SK-N-SH treated with all-trans-retinoic acid at 6 μM for 48 hours (cell line): Measurements from ENCODE around the gene GPC6.

Source experiments
- ATAC-seq: fragments of 200-7000 bp; cut with Tn5 transposase; 3 replicates; pipeline ENCODE4 v1.9.1; 2020; ENCODE audit warnings: mild to moderate bottlenecking, moderate library complexity
- BACH2 ChIP-seq: fragments of 250-450 bp; sonication (Bioruptor Pico); IDR thresholded peaks from 2 replicates; pipeline ENCODE4 v1.9.0; 2021; ENCODE audit warnings: mild to moderate bottlenecking, borderline replicate concordance
- CREB5 ChIP-seq: fragments of 250-450 bp; sonication (Bioruptor Pico); IDR thresholded peaks from 2 replicates; pipeline ENCODE4 v1.5.1; 2020; ENCODE audit warnings: low read depth, mild to moderate bottlenecking, moderate library complexity
- CSDC2 ChIP-seq: fragments of 250-450 bp; sonication (Bioruptor Pico); IDR thresholded peaks from 2 replicates; pipeline ENCODE4 v1.5.0; 2020; ENCODE audit warnings: mild to moderate bottlenecking, moderate library complexity
- CSRNP3 ChIP-seq: fragments of 250-450 bp; sonication (Bioruptor Pico); IDR thresholded peaks from 2 replicates; pipeline ENCODE4 v1.5.1; 2021; ENCODE audit warnings: mild to moderate bottlenecking, moderate library complexity
- ESRRG ChIP-seq: fragments of 250-450 bp; sonication (Bioruptor Pico); IDR thresholded peaks from 2 replicates; pipeline ENCODE4 v1.6.1; 2021; ENCODE audit warnings: mild to moderate bottlenecking
- GLIS3 ChIP-seq: fragments of 250-450 bp; sonication (Bioruptor Pico); IDR thresholded peaks from 2 replicates; pipeline ENCODE4 v1.5.0; 2020; ENCODE audit warnings: mild to moderate bottlenecking, moderate library complexity
- OSR1 ChIP-seq: fragments of 250-450 bp; sonication (Bioruptor Pico); IDR thresholded peaks from 2 replicates; pipeline ENCODE4 v1.8.0; 2022; ENCODE audit warnings: moderate library complexity, mild to moderate bottlenecking, inconsistent platforms
- PATZ1 ChIP-seq: fragments of 250-450 bp; sonication (Bioruptor Pico); IDR thresholded peaks from 2 replicates; pipeline ENCODE4 v1.8.0; 2020; ENCODE audit warnings: mild to moderate bottlenecking, moderate library complexity, borderline replicate concordance
- POU6F1 ChIP-seq: fragments of 250-450 bp; sonication (Bioruptor Pico); IDR thresholded peaks from 2 replicates; pipeline ENCODE4 v1.8.0; 2021; ENCODE audit warnings: low read depth, mild to moderate bottlenecking, moderate library complexity, borderline replicate concordance
- PPARA ChIP-seq: fragments of 250-450 bp; sonication (Bioruptor Pico); IDR thresholded peaks from 2 replicates; pipeline ENCODE4 v1.5.0; 2020; ENCODE audit warnings: mild to moderate bottlenecking, borderline replicate concordance
- SNAI2 ChIP-seq: fragments of 250-450 bp; sonication (Bioruptor Pico); IDR thresholded peaks from 2 replicates; pipeline ENCODE4 v1.5.0; 2020; ENCODE audit warnings: mild to moderate bottlenecking, moderate library complexity
- TCF4 ChIP-seq: fragments of 250-450 bp; sonication (Bioruptor Pico); IDR thresholded peaks from 2 replicates; pipeline ENCODE4 v1.8.0; 2021; ENCODE audit warnings: mild to moderate bottlenecking, moderate library complexity, borderline replicate concordance
- TOX ChIP-seq: fragments of 250-450 bp; sonication (Bioruptor Pico); IDR thresholded peaks from 2 replicates; pipeline ENCODE4 v1.8.0; 2021; ENCODE audit warnings: mild to moderate bottlenecking, moderate library complexity, borderline replicate concordance
- TSHZ2 ChIP-seq: fragments of 250-450 bp; sonication (Bioruptor Pico); IDR thresholded peaks from 2 replicates; pipeline ENCODE4 v1.5.0; 2020; ENCODE audit warnings: mild to moderate bottlenecking, moderate library complexity
- ZC3H10 ChIP-seq: fragments of 250-450 bp; sonication (Bioruptor Pico); IDR thresholded peaks from 2 replicates; pipeline ENCODE4 v1.5.1; 2021; ENCODE audit warnings: mild to moderate bottlenecking, moderate library complexity
- ZFP3 ChIP-seq: fragments of 250-450 bp; sonication (Bioruptor Pico); IDR thresholded peaks from 2 replicates; pipeline ENCODE4 v1.5.0; 2020; ENCODE audit warnings: mild to moderate bottlenecking, moderate library complexity
- ZNF70 ChIP-seq: fragments of 450-650 bp; formaldehyde crosslinking; IDR thresholded peaks from 2 replicates; pipeline ENCODE4 v1.5.0; 2020; ENCODE audit warnings: mild to moderate bottlenecking, moderate library complexity
- ZNF8 ChIP-seq: fragments of 450-650 bp; formaldehyde crosslinking; IDR thresholded peaks from 2 replicates; pipeline ENCODE4 v1.5.0; 2020; ENCODE audit warnings: mild to moderate bottlenecking, moderate library complexity

The GPC6 gene

GRCh38 chr13:93800342-93800741, 573.7 kb downstream of the GPC6 start:
- ATAC-seq, result no peak
- no peak for TF ChIP-seq GLIS3 (CRISPR knock-in tag)
- no peak for TF ChIP-seq ESRRG (CRISPR knock-in tag)
- TF ChIP-seq OSR1 (CRISPR knock-in tag), result no peak
- TF ChIP-seq ZC3H10, result no peak
- TF ChIP-seq ZNF70, result no peak
- no peak for TF ChIP-seq TOX
- no peak for TF ChIP-seq CSDC2 (CRISPR knock-in tag)
- no peak for TF ChIP-seq POU6F1 (CRISPR knock-in tag)
- TF ChIP-seq PATZ1 (CRISPR knock-in tag), result no peak
- TF ChIP-seq SNAI2 (CRISPR knock-in tag), result no peak
- no peak for TF ChIP-seq ZFP3 (CRISPR knock-in tag)
- TF ChIP-seq CREB5 (CRISPR knock-in tag), result no peak

GRCh38 chr13:93805736-93806135, 579.1 kb downstream of the GPC6 start:
- no peak for ATAC-seq
- TF ChIP-seq TOX, result no peak
- no peak for TF ChIP-seq CSRNP3 (CRISPR knock-in tag)
- TF ChIP-seq TCF4 (CRISPR knock-in tag), result no peak
- TF ChIP-seq ESRRG (CRISPR knock-in tag), result no peak
- TF ChIP-seq BACH2 (CRISPR knock-in tag), result no peak
- TF ChIP-seq OSR1 (CRISPR knock-in tag), result no peak
- no peak for TF ChIP-seq ZNF70
- no peak for TF ChIP-seq POU6F1 (CRISPR knock-in tag)
- no peak for TF ChIP-seq PPARA (CRISPR knock-in tag)
- no peak for TF ChIP-seq ZNF8 (CRISPR knock-in tag)
- TF ChIP-seq TSHZ2 (CRISPR knock-in tag), result no peak
- no peak for TF ChIP-seq PATZ1 (CRISPR knock-in tag)
